ENCODE measurements around the gene ZBTB46.
A peak's percentile ranks its signal among the peaks of the same experiment; 100 is the strongest.

GRCh38 chr20:63863798-63864544 lies 32.9 kb upstream of the ZBTB46 start:
- peak; percentile 57 to 67 for TF ChIP-seq CTCF (conservative IDR thresholded peaks at IDR 0.05 in 1 of 2, IDR thresholded peaks at IDR 0.05 in 1 of 2; ENCODE audit: low read depth in 1 of 2, low read length in 2 of 2)
- TF ChIP-seq EZH2 (IDR thresholded peaks at IDR 0.05; ENCODE audit: low read length, missing control alignments) = no peak
